Measurements from ENCODE around the gene MICB. TPM values are rescaled to one million over a fixed set of nuclear protein-coding genes. Genes with fewer than 3 reads are reported as not detected.
"Not testable (repeated sequence)": the region's sequence is repeated elsewhere in the genome, so short reads cannot be mapped to it uniquely, and the experiment has no call there.

MICB gene
- polyA plus RNA-seq, 2 of the 4 experiments (the other 2 are of a cell fraction), result 6.8 to 7.0 TPM

DNA sequence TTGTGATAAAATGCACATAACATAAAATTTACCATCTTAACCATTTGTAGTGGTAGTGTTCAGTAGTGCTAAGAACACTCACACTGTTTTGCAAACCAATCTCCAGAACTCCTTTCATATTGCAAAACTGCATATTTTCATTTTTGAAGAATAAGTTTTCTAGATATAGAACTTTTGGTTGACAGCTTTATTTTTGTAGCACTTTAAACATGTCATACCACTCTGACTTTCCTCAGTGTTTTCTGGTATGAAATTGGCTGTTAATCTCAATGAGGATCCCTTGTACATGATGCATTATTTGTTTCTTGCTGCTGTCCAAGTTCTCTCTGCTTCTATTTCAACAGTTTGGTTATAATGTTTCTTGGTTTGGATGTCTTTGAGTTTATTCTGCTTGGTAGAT, 45.1 kb upstream of the MICB start:
- POLR2A ChIA-PET, result no interaction called here

DNA sequence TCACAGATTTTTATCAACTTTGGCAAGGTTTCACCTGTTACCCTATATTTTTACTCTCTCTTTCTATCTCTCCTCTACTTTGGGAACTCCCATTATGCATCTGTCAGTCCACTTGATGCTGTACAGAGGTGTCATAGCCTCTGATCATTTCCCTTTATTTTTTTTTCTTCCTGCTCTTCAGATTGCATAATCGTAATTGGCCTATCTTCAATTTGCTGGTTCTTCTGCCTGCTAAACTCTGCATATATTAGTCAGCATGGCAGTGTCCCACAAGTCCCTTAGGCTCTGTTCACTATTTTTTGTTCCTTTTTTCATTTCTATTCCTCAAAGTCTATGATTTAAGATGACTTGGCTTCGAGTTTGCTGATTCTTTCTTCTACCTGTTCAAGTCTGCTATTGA, 44.7 kb upstream of the MICB start:
- WGBS (ENCODE audit: missing lambda C conversion rate), result 4% methylated on average over 2 of the region's 2 CpGs
- no peak overlapping the region for H3K27ac ChIP-seq
- TF ChIP-seq HOXB13 (CRISPR knock-in tag; IDR thresholded peaks at IDR 0.05; ENCODE audit: low read depth) (no peak), RAD21 (conservative IDR thresholded peaks at IDR 0.05 in 1 of 2, IDR thresholded peaks at IDR 0.05 in 1 of 2) (no peak), EP300 (IDR thresholded peaks at IDR 0.05) (no peak), POLR2AphosphoS2 (conservative IDR thresholded peaks at IDR 0.05; ENCODE audit: low read length) (no peak), JUN (IDR thresholded peaks at IDR 0.05) (no peak), NFE2L2 (conservative IDR thresholded peaks at IDR 0.05; ENCODE audit: low read length) (no peak), CEBPB (IDR thresholded peaks at IDR 0.05) (no peak), HDAC2 (IDR thresholded peaks at IDR 0.05) (no peak), CBX8 (IDR thresholded peaks at IDR 0.05) (no peak), HES2 (IDR thresholded peaks at IDR 0.05) (no peak), RNF2 (IDR thresholded peaks at IDR 0.05; ENCODE audit: borderline replicate concordance, low read depth) (no peak), CHD4 (IDR thresholded peaks at IDR 0.05; ENCODE audit: borderline replicate concordance) (no peak), HOXA7 (CRISPR knock-in tag; IDR thresholded peaks at IDR 0.05) (no peak), BHLHE40 (IDR thresholded peaks at IDR 0.05; ENCODE audit: low read depth, low read length) (no peak), MAFK (IDR thresholded peaks at IDR 0.05; ENCODE audit: partially characterized antibody) (no peak), HMGXB4 (CRISPR knock-in tag; IDR thresholded peaks at IDR 0.05; ENCODE audit: borderline replicate concordance) (no peak)
- TF ChIP-seq, protein P1, sequence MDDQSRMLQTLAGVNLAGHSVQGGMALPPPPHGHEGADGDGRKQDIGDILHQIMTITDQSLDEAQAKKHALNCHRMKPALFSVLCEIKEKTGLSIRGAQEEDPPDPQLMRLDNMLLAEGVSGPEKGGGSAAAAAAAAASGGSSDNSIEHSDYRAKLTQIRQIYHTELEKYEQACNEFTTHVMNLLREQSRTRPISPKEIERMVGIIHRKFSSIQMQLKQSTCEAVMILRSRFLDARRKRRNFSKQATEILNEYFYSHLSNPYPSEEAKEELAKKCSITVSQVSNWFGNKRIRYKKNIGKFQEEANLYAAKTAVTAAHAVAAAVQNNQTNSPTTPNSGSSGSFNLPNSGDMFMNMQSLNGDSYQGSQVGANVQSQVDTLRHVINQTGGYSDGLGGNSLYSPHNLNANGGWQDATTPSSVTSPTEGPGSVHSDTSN (IDR thresholded peaks at IDR 0.05), result no peak
- peaks cover 6% of the 10 kb centered on the region; the same call in 1 of the 3 replicates for H3K9me3 ChIP-seq
- no peak for DNase-seq (ENCODE audit: low read depth in 1 of 2, low spot score in 1 of 2)
- POLR2A ChIA-PET, result no interaction called here
- no peak for ATAC-seq
- CTCF ChIA-PET, result no interaction called here
- no peak overlapping the region for H3K4me2 ChIP-seq
- no peak for FAIRE-seq
- no peaks in the 10 kb centered on the region for H3K4me1 ChIP-seq
- H3K4me3 ChIP-seq, result no peak overlapping the region

More for the DNA sequence above, 45.1 kb upstream of the MICB start:
- Histone ChIP-seq H3K4me2 (no peak overlapping the region), H3K4me3 (no peak overlapping the region), H3K27ac (no peak overlapping the region), H3K4me1 (no peaks in the 10 kb centered on the region), H3K9me3 (peaks cover 6% of the 10 kb centered on the region; the same call in 1 of the 3 replicates)
- CTCF ChIA-PET, result interaction anchor here (1.0 kb wide), 1 partner anchor 11 kb away, joined by 3 read pairs; no protein-coding TSS in a partner anchor
- DNase-seq (ENCODE audit: low read depth in 1 of 2, low spot score in 1 of 2) (no peak), FAIRE-seq (no peak), ATAC-seq (no peak)
- TF ChIP-seq CEBPB (IDR thresholded peaks at IDR 0.05), result no peak
- TF ChIP-seq, protein P2, sequence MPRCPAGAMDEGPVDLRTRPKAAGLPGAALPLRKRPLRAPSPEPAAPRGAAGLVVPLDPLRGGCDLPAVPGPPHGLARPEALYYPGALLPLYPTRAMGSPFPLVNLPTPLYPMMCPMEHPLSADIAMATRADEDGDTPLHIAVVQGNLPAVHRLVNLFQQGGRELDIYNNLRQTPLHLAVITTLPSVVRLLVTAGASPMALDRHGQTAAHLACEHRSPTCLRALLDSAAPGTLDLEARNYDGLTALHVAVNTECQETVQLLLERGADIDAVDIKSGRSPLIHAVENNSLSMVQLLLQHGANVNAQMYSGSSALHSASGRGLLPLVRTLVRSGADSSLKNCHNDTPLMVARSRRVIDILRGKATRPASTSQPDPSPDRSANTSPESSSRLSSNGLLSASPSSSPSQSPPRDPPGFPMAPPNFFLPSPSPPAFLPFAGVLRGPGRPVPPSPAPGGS (IDR thresholded peaks at IDR 0.05), result no peak

- H3K4me3 ChIP-seq; FAIRE-seq; ATAC-seq; H3K4me1 ChIP-seq; H3K9me3 ChIP-seq; H3K4me2 ChIP-seq; POLR2A ChIA-PET; H3K27ac ChIP-seq; DNase-seq (ENCODE audit: low read depth in 1 of 2, low spot score in 1 of 2): not testable (repeated sequence)
- CTCF ChIA-PET, result interaction anchor here (0.6 kb wide), 1 partner anchor 232 kb away, joined by 3 read pairs; no protein-coding TSS in a partner anchor
- 39% methylated on average over 4 of the region's 5 CpGs for WGBS (ENCODE audit: missing lambda C conversion rate)
Observed at GRCh38 chr6:31459864-31460263, 38.1 kb upstream of the MICB start.

All from A549 (cell line).